Stimulated activated CD8-positive, alpha-beta memory T cell treated with anti-CD3 and anti-CD28 coated beads, Interleukin-2, amount 100 ng/mL, for 1 hour (primary cell): ENCODE measurements around the gene ZC3H11A.
"Not testable (repeated sequence)": the region's sequence is repeated elsewhere in the genome, so short reads cannot be mapped to it uniquely, and the experiment has no call there.

Experiments used
- DNase-seq, 2 donors: peaks; one replicate each; pipeline ENCODE4 v3.0.0-alpha.2; 2020; ENCODE audit warnings: low read depth in 2 of 2

The ZC3H11A gene

GRCh38 chr1:203795441-203796235, at the start of gene ZC3H11A, which contains the start of gene ZBED6:
Gene ZC3H11A (plus strand): TSS chr1:203795623. CDS start chr1:203817071, 21,448 bp downstream.
Gene ZBED6 (plus strand): TSS chr1:203795623. CDS start chr1:203797523, 1,900 bp downstream.
- DNase-seq = peak; percentile 94 to 96

GRCh38 chr1:203746281-203746680, 49.1 kb upstream of the ZC3H11A start:
- DNase-seq = no peak

- no peak for DNase-seq
These were observed 44.4 kb upstream of the ZC3H11A start for GRCh38 chr1:203751051-203751450.

GRCh38 chr1:203751618-203752361, 43.6 kb upstream of the ZC3H11A start:
- DNase-seq = not testable (repeated sequence)

GRCh38 chr1:203754455-203754864, 41.0 kb upstream of the ZC3H11A start:
- DNase-seq = no peak

DNA sequence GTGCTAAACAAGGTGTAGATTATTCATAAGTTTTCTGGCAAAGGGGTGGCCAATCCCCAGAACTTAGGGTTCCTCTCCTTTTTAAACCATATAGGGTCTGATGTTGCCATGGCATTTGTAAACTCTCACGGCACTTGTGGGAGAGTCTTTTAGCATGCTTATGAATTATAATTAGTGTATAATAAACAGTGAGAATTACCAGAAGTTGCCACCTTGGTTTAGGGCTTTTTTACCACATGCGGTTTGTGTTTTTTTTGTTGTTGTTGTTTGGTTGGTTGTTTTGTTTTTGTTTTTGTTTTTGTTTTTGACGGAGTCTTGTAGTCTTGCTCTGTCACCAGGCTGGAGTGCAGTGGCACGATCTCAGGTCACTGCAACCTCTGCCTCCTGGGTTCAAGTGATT, 39.4 kb upstream of the ZC3H11A start:
- DNase-seq = no peak

DNA sequence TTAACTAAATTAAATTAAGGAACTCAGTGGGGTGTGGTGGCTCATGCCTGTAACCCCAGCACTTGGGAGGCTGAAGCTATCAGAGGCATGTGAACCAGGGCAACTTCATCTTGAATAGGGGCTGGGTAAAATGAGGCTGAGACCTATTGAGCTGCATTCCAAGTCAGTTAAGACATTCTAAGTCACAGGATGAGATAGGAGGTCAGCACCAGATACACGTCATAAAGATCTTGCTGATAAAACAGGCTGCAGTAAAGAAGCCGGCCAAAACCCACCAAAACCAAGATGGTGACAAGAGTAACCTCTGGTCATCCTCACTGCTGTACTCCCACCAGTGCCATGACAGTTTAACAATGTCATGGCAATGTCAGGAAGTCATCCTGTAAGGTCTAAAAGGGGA, 36.7 kb upstream of the ZC3H11A start:
- not testable (repeated sequence) for DNase-seq

- no peak for DNase-seq
These were observed 34.9 kb upstream of the ZC3H11A start for GRCh38 chr1:203760506-203760905.

DNA sequence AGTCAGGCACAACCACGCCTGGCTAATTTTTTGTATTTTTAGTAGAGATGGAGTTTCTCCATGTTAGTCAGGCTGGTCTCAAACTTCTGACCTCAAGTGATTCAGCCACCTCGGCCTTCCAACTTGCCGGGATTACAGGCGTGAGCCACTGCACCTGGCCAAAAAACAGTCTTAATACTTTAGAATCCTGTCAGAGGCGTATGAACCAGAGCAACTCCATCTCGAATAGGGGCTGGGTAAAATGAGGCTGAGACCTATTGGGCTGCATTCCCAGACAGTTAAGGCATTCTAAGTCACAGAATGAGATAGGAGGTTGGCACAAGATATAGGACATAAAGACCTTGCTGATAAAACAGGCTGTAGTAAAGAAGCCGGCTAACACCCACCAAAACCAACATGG, 33.5 kb upstream of the ZC3H11A start:
- DNase-seq = not testable (repeated sequence)

- no peak for DNase-seq
These were observed 31.9 kb upstream of the ZC3H11A start for GRCh38 chr1:203763505-203763904.

DNA sequence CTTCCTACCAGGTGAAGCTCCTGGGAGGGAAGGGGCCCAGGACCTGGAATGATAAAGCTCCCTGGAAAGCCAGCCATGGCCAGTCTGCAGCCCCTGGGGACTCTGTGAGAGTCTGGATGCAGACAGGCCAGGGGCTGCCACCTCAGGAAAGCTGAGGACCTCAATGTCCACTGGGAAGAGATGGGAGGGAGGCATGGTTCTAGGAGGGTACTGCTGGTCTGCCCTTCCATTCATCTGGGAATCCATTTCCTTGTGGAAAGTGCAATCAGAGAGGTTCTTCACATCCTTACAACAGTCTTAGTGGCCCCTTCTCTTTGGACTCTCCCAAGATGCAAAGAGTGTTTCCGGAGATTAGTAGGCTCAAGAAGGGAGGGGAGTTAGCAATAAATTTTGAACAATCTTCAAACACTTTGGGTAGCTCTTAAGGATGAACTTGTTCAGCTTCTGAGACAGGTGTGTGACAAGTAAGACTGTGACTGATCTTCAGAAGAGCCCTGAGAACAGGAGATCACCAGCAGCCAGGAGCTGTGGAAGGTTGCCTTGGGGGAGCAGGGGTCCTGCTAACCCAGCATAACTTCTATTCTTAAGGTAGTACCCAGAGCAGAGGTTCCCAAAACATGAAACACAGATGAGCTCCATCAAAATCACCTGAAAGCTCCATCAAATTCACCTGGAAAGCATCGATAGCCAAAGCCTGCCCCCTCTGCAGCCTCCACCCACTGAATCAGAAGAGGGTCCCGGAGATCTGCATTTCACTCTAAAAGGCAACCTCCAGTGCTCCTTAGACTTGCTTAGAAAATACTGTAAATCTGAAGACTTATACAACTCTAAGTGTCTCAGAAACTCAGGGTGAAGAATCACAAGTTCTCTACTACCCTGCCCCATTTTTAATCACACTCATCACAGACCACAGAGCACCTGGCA, 31.1 kb upstream of the ZC3H11A start:
- DNase-seq = no peak

DNA sequence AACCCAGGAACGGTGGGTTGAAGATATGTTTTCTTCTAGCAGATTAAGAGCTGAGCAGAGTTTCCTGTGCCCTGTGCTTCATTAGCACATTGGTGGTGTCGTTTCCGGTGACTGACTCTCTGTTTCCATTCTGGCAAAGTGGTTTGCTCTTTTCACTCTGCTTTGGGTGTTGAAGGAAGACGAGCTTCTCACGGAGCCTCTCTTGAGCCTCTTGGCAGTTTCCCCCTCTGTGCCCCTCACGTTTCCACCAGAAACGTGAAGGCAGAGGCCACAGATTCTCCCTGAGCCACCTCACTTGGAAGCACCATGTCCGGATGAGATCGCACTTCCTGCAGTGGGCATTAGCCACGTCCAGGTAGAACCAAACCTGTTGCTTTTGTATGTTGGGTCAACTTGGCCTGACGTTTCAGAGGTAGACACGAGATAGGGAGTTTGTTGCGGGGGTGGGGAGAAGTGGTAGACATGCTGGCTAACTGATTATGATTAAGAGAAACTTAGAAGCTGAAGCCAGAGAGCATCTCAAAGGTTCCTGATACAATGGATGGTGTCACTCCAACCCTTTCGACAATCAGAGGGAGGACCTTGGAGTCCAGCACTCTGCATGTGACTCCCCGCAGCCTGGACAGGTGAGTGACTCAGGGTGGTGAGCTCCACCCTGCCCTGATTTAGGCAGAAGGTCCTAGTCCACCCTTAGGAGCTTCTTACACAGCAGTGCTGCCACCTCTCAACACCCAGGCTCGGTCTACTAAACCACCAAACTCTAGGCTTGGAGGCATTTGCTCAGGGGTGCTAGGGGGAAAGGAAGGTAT, 30.2 kb upstream of the ZC3H11A start, which contains the start of gene LAX1:
TSS of gene LAX1 (plus strand) at position 155 of the 809 bp plus-strand sequence. CDS start at position 538, 383 bp downstream.
- peak; percentile 57 to 62 for DNase-seq

GRCh38 chr1:203768256-203768655, 27.2 kb upstream of the ZC3H11A start:
- no peak for DNase-seq

DNA sequence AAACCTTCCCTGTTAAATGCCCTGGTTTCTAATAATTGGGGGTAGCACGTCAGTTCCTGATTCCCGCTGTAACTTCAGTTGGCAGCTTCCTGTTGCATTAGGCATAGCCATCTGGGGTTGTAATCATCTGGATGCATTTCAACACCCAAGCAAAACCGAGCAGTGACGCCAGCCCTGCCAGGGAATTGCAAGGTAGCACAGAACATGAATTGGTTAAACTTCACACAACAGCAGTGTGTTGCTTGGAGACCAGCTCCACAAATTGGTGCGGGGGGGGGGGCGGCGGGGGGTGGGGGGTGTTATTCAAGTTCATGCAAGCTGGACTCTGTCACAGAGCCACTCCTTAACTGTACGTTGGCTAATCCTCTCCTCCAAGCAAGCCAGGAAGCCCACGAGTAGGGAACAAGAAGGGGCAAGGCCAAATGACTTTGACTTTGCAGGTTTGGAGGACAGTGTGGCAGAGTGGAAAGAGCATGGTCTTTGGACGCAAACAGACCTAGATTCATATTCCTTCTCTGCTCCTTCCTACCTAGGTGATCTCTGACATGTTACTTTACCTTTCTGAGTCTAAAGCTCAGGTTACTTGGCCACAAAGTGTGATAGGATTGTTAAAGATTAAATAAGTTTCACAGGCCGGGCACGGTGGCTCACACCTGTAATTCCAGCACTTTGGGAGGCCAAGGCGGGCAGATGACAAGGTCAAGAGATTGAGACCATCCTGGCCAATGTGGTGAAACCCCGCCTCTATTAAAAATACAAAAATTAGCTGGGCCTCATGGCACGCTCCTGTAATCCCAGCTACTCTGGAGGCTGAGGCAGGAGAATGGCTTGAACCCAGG, 25.7 kb upstream of the ZC3H11A start:
- DNase-seq = no peak

DNA sequence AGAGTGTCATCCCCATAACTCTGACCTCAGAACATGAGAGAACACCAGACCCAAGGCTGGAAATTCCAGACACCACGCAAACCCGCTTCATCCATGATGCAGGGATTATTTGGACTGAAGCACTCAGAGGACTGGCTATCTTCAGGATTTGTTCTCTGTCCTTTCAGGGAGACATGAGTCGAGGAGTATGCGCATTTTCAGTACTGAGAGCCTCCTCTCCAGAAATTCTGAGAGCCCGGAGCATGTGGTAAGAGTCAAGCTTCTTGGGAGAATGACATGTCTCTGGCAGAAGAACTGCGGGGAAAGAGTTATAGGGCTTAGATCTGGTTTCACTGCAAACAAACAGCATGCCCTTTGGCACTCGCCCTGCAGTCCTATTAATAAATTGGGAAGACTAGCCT, 23.5 kb upstream of the ZC3H11A start:
- no peak for DNase-seq

GRCh38 chr1:203772836-203773235, 22.6 kb upstream of the ZC3H11A start:
- no peak for DNase-seq

DNA sequence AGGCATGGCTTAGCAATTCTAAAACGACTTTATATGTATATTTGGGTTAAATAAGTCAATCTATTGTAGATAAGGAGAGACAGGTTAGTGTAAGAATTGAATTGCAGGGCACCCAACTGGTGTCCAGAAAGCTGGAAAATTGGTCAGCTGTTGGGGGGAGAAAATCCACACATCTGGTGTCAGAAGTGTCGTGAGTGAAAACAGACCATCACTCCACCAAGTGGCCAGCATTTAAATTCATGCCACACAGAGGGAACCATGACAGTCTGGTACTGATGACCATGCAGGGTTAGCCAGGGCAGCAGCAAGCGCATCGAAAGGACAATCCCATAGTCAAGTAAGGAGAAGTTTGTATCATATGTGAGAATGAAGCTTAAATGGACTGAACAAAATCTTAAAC, 18.8 kb upstream of the ZC3H11A start:
- no peak for DNase-seq

GRCh38 chr1:203777596-203777995, 17.8 kb upstream of the ZC3H11A start:
- no peak for DNase-seq

GRCh38 chr1:203778146-203778545, 17.3 kb upstream of the ZC3H11A start:
- no peak for DNase-seq

DNA sequence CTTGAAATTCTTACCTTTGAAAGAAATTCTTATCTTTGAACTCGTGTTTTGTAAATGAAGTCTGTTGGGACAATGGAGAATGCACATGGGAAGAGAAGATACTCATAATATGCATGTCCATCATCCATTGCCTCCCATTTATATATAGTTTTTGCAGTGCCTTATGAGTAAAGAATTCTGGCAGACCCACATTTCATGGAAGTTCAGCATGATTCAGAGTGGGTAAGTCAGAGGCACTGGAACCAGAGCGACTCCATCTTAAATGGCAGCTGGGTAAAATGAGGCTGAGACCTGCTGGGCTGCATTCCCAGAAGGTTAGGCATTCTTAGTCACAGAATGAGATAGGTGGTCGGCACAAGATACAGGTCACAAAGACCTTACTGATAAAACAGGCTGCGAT, 16.6 kb upstream of the ZC3H11A start:
- DNase-seq = no peak
